ENCODE measurements around the gene ORC6.

Gene ORC6

GRCh38 chr16:46732561-46732960, 43.1 kb downstream of the ORC6 start:
- DNase-seq, result no peak

DNA sequence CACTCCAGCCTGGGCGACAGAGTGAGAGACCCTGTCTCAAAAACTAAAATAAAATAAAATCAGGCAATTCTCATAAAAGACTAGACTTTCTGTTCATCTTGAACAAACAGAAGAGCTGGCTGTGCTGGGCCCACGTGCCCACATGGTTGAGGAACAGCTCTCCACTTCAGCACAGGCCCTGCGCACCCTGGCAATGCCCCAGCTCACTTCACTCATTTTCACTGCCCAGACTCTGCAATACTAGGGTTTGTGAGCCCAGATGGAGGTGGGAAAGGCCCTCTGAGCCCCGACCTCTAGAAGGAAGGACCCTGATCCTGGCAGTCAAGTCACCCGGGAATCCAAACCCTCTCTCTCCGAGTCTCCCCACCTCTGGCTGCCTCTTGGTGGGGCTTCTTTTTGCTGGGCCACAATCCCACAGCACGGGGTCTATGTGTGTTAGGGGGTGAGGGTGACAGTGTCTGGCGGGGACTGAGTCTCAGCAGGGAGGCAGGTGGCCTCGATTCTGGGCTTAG, 43.9 kb downstream of the ORC6 start:
- no peak for DNase-seq

DNA sequence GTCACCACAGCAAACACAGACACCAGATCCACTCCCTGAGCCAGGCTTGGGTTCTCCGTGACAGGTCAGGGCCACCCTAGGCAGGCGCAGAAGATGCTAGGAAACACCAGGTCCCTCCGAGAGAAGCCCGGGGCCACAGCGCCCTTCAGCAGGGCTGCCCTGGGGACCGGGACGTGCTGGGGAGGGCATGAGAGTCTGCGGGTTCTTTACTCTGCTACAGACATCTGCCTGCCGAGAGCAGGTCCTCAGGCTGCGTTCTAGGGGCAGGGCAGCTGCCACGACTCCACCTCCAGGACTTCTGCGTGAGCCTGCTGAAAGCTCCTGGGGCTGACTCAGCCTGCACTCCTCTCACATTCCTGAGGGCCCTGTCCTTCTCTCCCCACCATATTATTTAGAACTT, 47.2 kb downstream of the ORC6 start:
- DNase-seq, result no peak

DNA sequence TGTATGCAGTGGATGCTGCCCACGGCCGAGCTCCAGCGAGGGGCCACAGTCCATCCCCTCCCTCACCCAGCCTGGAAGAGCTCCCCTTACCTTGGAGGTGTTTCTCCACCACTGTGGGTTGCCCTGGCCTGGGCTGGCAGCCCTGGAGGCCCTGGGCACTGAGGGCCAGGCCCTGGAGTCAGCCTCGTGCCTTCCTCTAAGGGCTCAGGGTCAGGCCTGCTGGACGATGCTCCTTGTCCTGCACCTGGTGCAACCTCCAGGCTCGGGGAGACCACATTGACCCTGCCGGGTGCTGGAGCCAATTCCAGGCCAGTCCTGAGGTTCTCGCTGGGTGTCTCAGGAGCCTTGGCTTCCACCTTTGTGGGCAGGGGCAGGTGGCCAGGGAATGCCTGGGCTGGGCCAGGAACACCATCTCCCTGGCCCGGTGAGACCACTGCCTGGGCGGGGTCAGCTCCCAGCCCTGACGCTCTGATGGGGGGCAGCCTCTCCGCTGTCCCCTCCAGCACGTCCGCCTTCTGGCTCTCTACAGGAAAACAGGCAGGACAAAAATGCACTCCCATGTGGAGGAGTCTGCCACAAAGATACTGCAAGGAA, 48.3 kb downstream of the ORC6 start:
- DNase-seq, result no peak

GRCh38 chr16:46739934-46740333, 50.5 kb downstream of the ORC6 start:
- no peak for DNase-seq

DNA sequence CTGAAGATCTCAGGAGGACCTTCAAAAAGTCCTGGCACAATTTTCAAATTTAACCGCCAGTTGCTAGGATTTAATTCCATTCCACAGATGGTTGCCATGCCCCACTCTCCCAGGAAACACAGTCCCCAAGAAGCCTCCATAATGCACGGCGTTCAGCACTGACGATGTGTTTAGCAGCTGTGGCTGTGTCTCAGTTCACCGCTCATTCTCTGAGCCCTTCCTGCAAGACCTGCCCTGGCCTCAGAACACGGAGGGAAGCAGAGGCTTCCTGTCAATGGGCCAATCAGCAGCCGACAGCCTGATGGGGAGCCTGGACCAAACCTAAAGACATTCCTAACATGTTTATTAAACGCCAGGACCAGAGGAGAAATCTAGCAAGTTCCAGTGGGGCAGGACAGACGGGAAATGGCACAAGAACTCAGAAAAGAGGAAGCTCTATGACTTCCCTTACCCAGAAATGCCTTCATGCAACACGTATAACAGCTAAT, 53.8 kb downstream of the ORC6 start:
- no peak for DNase-seq

DNA sequence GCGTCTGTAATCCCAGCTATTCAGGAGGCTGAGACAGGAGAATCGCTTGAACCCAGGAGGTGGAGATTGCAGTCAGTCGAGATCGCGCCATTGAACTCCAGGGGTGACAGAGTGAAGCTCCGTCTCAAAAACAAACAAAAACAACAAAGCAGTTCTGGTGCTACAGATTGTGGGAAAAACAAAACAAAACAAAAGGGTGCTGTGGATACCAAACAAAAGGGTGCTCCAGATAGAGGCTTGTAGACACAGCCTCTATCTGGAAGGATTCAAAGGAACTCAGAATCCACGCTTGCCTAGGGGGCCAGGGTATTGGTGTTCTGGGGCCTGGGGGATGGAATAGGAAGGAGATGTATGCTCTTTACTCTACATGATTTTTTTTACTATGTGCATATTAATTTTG, 56.2 kb downstream of the ORC6 start:
- DNase-seq, result no peak

DNA sequence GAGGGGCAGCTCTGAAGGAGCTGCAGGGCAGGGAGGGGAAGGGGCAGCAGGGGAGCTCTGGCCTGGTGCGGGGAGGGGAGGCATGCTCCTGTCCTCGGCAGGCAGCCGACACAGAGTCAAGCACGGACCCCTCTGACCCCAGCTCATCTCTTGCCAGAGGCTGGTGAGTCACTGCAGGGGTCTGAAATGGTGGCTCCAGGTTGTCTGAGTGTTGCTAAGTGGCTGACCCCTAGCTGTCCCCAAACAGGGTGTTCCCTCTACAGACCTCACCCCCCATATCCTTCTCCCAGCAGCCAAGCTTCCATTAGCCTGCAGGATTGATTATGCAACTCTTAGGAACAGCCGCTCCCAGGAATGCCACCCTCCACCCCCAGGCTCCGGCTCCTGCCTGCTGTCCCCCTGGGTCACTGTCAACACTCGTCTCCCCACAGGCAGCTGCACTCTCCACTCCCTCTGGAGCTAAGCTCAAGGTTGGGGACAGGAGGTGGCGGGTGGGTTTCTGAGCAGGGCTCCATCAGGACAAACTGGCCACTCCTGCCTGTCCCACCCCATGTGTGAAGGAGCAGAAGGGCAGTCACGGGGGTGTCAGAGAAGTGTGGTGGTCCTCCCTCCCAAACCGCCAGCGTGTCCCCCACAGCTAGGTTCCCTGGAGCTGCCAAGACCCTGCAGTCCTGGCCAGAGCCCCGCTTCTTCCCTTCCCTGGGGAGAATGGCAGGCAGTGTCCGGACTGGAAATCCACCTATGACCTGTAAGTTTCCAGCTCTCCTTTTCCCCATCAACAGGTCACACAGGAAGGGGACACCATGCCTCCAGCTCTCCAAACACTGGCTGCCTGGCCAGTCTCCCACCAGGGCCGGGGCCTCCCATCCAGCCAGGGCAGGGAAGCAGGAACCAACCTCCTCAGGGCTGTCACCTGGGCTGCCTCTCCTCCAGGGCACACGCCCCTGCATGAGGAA, 57.6 kb downstream of the ORC6 start:
- DNase-seq, result no peak

All from CD4-positive, alpha-beta T cell treated with Interleukin-6 for 4 hours (primary cell).